Stimulated activated effector memory CD8-positive, alpha-beta T cell treated with anti-CD3 and anti-CD28 coated beads, Interleukin-12 subunit alpha, Interleukin-12 subunit beta, amount 100 ng/mL, for 72 hours (primary cell): ENCODE measurements around the gene LCN6.
"Not testable (repeated sequence)": the region's sequence is repeated elsewhere in the genome, so short reads cannot be mapped to it uniquely, and the experiment has no call there.

ENCODE experiments used
- ATAC-seq: fragments of 150-1000 bp; cut with Tn5 transposase; 2 replicates; pipeline ENCODE4 v1.10.0; 2021
- DNase-seq, 2 donors: peaks; one replicate each; pipeline ENCODE4 v3.0.0; 2021 to 2022; ENCODE audit warnings: low spot score in 2 of 2
- H3K27ac Mint-ChIP-seq: one replicate; pipeline ENCODE4 v1.8.0; 2022; ENCODE audit warnings: mild to moderate bottlenecking, mixed read lengths
- H3K36me3 Mint-ChIP-seq: one replicate; pipeline ENCODE4 v1.8.0; 2022; ENCODE audit warnings: mild to moderate bottlenecking, mixed read lengths
- H3K4me1 Mint-ChIP-seq: one replicate; pipeline ENCODE4 v1.8.0; 2022; ENCODE audit warnings: mixed read lengths
- H3K4me3 Mint-ChIP-seq: one replicate; pipeline ENCODE4 v1.8.0; 2022; ENCODE audit warnings: mild to moderate bottlenecking, mixed read lengths
- H3K9me3 Mint-ChIP-seq: one replicate; pipeline ENCODE4 v1.8.0; 2022; ENCODE audit warnings: mixed read lengths

LCN6 gene

GRCh38 chr9:136766410-136767120, 18.2 kb upstream of the LCN6 start:
- Mint-ChIP-seq H3K4me3 (peak overlapping the region; percentile 36), H3K4me1 (peaks cover 24% of the 10 kb centered on the region), H3K27ac (peak overlapping the region; percentile 83)
- ATAC-seq, DNase-seq, H3K36me3 Mint-ChIP-seq, H3K9me3 Mint-ChIP-seq: not testable (repeated sequence)

DNA sequence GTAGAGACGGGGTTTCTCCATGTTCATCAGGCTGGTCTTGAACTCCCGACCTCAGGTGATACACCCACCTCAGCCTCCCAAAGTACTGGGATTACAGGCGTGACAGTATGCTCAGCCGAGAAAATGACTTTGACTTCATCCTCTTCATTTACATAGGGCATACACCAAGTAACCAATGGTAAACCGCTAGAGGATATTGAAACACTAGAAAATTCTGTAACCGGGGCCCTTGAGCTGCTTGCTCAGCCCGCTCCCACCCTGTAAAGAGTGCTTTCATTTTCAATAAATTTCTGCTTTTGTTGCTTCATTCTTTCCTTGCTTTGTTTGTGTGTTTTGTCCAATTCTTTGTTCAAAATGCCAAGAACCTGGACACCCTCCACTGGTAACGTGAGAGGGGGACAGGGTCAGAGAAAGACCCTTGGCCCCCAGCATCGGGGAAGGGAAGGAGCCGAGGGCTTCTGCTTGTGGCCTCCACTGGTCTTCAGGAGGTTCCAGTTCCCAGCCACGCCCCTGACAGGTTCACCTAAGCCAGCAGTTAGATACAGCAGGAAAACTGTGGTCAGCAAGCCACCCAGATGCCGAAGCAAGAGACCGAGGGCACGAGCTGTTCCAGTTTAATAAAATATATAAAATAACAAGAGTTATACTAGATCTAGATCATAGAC, 17.6 kb upstream of the LCN6 start:
- peaks cover 24% of the 10 kb centered on the region for H3K4me1 Mint-ChIP-seq
- peak; percentile 61 for ATAC-seq
- peak overlapping the region; percentile 36 for H3K4me3 Mint-ChIP-seq
- not testable (repeated sequence) for DNase-seq, H3K9me3 Mint-ChIP-seq, H3K36me3 Mint-ChIP-seq
- H3K27ac Mint-ChIP-seq, result peak overlapping the region; percentile 83

DNA sequence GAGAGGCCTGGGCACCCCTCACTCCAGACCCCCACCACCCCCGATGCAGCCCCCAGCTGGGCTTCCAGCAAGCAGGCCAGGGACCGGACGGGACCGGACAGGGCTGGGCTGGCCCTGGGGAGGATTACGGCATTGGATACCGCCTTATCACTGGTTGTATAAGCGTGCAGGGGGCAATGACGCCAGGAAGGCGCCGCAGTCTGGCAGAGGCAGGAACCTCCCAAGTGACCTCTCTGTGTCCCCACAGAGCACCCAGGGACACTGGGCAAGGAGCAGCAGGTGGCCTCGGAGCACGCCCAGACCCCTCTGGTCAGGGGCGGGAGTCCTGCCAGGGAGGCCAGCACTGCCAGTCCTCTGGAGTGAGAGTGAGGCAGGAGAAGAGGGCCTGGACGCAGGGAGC, 16.7 kb upstream of the LCN6 start:
- no peak overlapping the region for H3K27ac Mint-ChIP-seq
- peaks cover 24% of the 10 kb centered on the region for H3K4me1 Mint-ChIP-seq
- H3K36me3 Mint-ChIP-seq, result no peaks in the 10 kb centered on the region
- no peak for DNase-seq
- H3K4me3 Mint-ChIP-seq, result no peak overlapping the region
- no peaks in the 10 kb centered on the region for H3K9me3 Mint-ChIP-seq
- no peak for ATAC-seq

- H3K4me1 Mint-ChIP-seq, result peaks cover 19% of the 10 kb centered on the region
- H3K9me3 Mint-ChIP-seq, result no peaks in the 10 kb centered on the region
- no peak for DNase-seq
- no peak for ATAC-seq
- H3K36me3 Mint-ChIP-seq, result no peaks in the 10 kb centered on the region
- no peak within 1 kb of the TSS for H3K27ac Mint-ChIP-seq
- no peak within 1 kb of the TSS for H3K4me3 Mint-ChIP-seq
Measured at GRCh38 chr9:136764301-136764891, 16.1 kb upstream of the LCN6 start, which contains the start of gene LCN15. LCN15 (minus strand) TSS chr9:136764518; CDS start chr9:136764488, 30 bp downstream.

GRCh38 chr9:136763649-136764035, 15.3 kb upstream of the LCN6 start:
- Mint-ChIP-seq H3K9me3 (no peaks in the 10 kb centered on the region), H3K4me1 (peaks cover 19% of the 10 kb centered on the region), H3K27ac (no peak overlapping the region), H3K36me3 (no peaks in the 10 kb centered on the region), H3K4me3 (no peak overlapping the region)
- DNase-seq (no peak), ATAC-seq (no peak)

DNA sequence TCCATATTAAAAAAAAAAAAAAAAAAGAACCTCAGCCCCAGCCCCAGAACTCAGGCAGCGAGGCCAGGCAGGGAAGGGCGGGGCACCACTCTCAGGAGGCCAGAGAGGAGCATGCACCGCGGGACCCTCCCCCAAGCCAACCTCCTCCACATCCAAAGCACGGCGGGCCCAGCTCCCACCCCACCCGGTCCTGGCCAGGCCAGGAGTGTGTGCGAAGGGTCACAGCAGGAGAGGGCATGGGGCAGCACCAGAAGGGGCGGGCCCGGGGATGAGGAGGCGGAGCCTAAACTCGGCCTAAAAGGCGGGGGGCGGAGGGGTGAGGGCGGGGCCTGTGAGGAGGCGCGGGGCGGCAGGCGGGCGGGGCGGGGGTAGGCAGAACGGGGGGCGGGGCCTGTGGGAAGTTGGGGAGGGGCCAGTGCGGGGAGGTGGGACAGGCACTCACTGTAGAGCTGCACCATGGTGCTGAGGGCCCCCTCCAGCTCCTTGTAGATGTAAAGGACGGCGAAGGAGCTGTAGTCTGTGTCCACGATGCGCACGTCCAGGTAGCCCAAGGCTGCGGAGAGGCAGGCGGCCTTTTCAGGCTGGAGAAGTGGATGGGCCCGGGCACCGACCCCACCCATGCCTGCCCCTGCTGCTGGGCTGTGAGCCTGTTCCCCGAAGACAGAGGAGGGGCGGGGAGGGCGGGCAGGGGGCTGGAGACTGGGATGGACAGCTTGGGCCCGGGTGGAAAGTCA, 14.8 kb upstream of the LCN6 start:
- no peak for ATAC-seq
- Mint-ChIP-seq H3K27ac (no peak overlapping the region), H3K9me3 (no peaks in the 10 kb centered on the region), H3K4me3 (no peak overlapping the region), H3K36me3 (no peaks in the 10 kb centered on the region), H3K4me1 (peaks cover 19% of the 10 kb centered on the region)
- DNase-seq, result no peak

GRCh38 chr9:136762221-136762691, 13.9 kb upstream of the LCN6 start:
- Mint-ChIP-seq H3K36me3 (no peaks in the 10 kb centered on the region), H3K27ac (no peak overlapping the region), H3K9me3 (no peaks in the 10 kb centered on the region), H3K4me1 (peaks cover 18% of the 10 kb centered on the region), H3K4me3 (no peak overlapping the region)
- no peak for ATAC-seq
- no peak for DNase-seq

DNA sequence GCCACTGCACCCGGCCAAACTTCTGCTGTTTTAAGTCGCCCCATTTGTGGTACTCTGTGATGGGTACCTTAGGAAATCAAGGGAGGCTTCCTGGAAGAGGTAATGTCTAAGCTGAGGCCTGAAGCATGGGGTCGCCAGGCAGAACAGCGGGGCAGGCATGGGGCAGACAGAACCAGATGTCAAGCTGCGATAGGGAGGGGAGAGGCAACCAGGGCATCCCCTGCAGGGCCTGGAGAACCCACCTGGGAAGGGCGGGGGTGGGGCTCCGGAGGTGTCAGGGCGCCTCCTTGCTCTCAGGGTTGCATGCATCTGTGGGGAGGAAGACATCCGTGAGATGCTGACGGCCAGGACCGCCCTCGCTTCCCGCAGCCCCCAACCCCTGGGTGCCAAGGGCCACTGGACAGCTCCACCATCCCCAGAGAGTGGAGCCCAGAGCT, 13.2 kb upstream of the LCN6 start:
- no peak overlapping the region for H3K4me3 Mint-ChIP-seq
- no peak for DNase-seq
- no peaks in the 10 kb centered on the region for H3K9me3 Mint-ChIP-seq
- no peak for ATAC-seq
- no peaks in the 10 kb centered on the region for H3K36me3 Mint-ChIP-seq
- peaks cover 11% of the 10 kb centered on the region for H3K4me1 Mint-ChIP-seq
- H3K27ac Mint-ChIP-seq, result no peak overlapping the region

DNA sequence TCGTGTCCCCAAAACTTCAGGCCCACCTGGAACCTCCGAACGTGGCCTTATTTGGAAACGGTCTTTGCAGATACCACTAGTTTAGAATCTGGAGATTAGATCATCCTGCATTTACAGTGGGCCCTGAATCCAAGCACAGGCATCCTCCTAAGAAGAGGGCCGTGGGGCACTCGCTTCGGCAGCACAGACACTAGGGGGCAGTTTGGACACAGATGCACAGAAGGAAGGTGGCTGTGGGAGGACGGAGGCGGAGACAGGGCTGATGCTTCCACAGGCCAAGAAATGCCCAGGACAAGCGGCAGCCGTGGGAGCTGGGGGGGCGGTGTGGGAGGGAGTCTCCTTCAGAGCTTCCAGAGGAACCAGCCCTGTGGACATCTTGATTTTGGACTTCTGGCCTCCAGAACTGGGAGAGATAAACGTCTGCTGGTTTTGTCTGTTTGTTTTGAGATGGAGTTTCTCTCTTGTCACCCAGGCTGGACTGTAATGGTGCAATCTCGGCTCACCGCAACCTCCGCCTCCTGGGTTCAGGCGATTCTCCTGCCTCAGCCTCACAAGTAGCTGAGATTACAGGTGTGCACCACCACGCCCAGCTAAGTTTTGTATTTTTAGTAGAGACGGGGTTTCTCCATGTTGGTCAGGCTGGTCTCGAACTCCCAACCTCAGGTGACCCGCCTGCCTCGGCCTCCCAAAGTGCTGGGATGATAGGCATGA, 12.7 kb upstream of the LCN6 start:
- ATAC-seq, result peak; percentile 43
- H3K4me3 Mint-ChIP-seq, H3K9me3 Mint-ChIP-seq, H3K27ac Mint-ChIP-seq, H3K36me3 Mint-ChIP-seq, H3K4me1 Mint-ChIP-seq, DNase-seq: not testable (repeated sequence)

- Mint-ChIP-seq H3K4me3 (no peak overlapping the region), H3K36me3 (no peaks in the 10 kb centered on the region), H3K4me1 (peaks cover 2% of the 10 kb centered on the region), H3K9me3 (no peaks in the 10 kb centered on the region), H3K27ac (no peak overlapping the region)
- ATAC-seq (no peak), DNase-seq (no peak)
Measured at GRCh38 chr9:136760424-136760823, 12.1 kb upstream of the LCN6 start.

DNA sequence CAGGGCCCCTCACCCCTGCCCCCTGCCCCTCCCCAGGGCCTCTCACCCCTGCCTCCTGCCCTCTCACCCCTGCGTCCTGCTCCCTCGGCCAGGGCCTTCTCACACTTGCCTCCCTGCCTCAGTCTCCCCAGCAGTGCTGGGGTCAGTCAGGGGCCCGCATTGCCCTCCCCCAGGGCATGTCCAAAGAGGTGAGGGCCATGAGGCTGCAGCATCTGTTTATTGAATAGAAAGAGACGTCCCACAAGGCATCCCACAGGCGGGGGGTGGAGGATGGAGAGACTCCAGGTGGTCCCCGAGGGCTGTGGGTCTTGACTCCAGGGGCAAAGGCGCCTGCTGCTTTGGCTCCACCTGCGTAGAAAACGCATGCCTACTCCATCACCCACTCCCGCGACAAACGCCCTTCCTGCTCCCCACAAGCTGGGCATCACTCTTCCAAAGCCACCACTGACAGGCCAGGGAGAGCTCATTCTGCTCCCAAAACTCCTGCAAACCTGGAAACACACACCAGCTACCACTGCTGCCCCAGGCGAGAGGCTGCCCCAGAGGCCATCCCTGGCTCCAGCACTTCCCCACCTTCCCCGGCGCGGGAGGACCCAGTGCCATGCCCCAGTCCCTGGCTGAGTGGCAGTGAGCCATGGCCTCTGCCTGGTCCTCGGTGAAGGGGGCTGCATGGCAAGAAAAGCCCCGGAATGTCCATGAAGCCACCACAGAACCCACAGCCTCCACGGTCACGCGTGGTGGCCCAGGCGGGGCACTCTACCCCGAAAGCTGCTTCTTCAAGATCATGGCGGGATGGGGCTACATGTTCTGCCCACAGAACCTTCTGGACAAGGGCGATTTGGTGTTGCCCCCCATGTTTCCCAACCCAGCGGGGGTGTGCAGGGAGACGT, 11.4 kb upstream of the LCN6 start:
- Mint-ChIP-seq H3K4me3 (no peak overlapping the region), H3K36me3 (no peaks in the 10 kb centered on the region), H3K27ac (no peak overlapping the region), H3K9me3 (no peaks in the 10 kb centered on the region), H3K4me1 (no peaks in the 10 kb centered on the region)
- DNase-seq, result no peak
- ATAC-seq, result no peak

DNA sequence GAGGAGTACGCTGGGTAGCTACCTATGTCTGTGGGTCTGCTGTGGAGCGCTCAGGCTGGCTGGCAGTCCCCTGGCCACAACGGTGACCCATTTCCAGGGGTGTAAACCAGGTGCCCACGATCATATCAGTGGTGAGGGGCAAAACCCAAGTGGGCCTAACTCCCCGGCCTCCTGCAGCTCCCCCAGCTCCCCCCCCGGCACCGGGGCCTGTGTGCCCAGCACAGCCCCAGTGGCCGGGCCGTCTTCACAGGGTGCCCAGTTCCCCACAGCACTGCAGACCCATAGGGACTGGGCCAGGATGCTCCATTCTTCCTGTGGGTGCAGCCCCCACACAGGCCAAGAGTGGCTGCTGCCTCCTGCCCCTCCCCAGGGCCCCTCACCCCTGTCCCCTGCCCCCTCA, 10.7 kb upstream of the LCN6 start:
- H3K36me3 Mint-ChIP-seq, result no peaks in the 10 kb centered on the region
- no peak for ATAC-seq

DNA sequence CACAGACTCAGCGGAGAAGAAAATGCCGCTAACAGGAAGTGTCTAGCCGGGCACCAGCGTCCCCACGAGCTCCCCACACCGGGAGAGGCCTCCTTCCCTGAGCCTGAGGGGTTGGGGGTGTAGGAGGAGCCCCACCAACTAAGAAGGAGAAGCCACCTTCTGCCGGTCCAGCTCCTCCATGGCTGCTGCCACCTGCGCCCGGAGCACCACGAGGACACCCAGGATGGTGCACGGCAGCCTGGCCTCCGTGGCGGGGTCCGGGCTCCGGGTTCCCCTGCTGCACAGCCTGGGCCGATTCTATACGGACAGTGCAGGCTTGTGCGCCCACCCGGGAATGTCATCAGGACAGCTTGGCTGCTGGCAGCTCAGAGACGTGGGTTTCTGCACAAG, 9.4 kb upstream of the LCN6 start:
- no peak for DNase-seq

More for the DNA sequence above, 10.7 kb upstream of the LCN6 start:
- no peaks in the 10 kb centered on the region for H3K4me1 Mint-ChIP-seq
- DNase-seq, result no peak
- no peak overlapping the region for H3K4me3 Mint-ChIP-seq
- no peak overlapping the region for H3K27ac Mint-ChIP-seq
- H3K9me3 Mint-ChIP-seq, result no peaks in the 10 kb centered on the region

DNA sequence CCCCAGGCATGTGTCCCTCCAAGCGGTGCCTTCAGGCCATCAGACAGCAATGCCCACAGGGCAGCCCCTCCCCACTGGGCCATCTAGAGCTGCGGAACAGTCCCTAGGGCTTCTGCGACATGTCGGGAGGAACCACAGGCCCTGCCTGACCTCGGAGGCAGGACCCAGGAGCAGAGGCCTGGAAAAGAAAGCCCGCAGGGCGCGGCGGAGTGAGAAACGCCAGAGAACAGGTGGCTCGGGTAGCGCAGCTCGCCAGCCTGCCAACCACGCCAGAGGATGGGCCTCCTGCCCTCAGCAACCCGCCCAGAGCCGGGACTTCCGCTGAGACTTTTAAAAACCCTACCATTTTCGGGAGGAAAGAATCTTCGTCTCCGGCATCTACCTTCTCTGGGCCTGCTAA, 9.0 kb upstream of the LCN6 start:
- H3K4me1 Mint-ChIP-seq, result no peaks in the 10 kb centered on the region
- no peak overlapping the region for H3K27ac Mint-ChIP-seq
- no peaks in the 10 kb centered on the region for H3K36me3 Mint-ChIP-seq
- no peak overlapping the region for H3K4me3 Mint-ChIP-seq
- peaks cover 5% of the 10 kb centered on the region for H3K9me3 Mint-ChIP-seq
- DNase-seq (no peak), ATAC-seq (no peak)

More for the DNA sequence above, 9.4 kb upstream of the LCN6 start:
- ATAC-seq, result no peak
- H3K27ac Mint-ChIP-seq, result no peak overlapping the region
- no peaks in the 10 kb centered on the region for H3K4me1 Mint-ChIP-seq
- H3K9me3 Mint-ChIP-seq, result peaks cover under 1% of the 10 kb centered on the region
- H3K36me3 Mint-ChIP-seq, result no peaks in the 10 kb centered on the region
- no peak overlapping the region for H3K4me3 Mint-ChIP-seq
